Suppressor macrophage (primary cell): ENCODE data around the gene DNAJC5.
"Not testable (repeated sequence)": the region's sequence is repeated elsewhere in the genome, so short reads cannot be mapped to it uniquely, and the experiment has no call there.

Source experiments
- DNase-seq, 4 experiments: peaks; one replicate each; pipeline ENCODE4 v3.0.0-alpha.2; 2020 to 2022

The DNAJC5 gene

DNA sequence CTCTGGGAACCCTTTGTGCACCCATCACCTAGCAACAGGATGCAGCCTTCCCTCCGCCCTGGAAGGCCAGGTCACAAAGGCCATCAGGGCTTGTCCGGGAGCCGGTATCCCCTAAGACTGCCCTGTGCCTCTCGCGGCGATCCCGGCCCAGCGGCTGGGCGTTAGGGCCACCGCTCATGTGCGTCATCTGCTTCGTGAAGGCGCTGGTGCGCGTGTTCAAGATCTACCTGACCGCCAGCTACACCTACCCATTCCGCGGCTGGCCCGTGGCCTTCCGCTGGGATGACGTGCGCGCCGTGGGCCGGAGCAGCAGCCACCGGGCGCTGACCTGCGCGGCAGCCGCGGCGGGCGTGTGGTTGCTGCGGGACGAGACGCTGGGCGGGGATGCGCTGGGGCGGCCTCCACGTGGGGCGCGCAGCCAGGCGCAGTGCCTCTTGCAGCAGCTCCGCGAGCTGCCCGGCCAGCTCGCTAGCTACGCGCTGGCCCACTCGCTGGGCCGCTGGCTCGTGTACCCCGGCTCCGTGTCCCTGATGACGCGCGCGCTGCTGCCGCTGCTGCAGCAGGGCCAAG lies 33.5 kb upstream of the DNAJC5 start, which contains the start of gene ABHD16B:
ABHD16B (plus strand) TSS at position 134 of the 570 bp plus-strand sequence; CDS start at position 177, 43 bp downstream.
- no peak for DNase-seq

DNA sequence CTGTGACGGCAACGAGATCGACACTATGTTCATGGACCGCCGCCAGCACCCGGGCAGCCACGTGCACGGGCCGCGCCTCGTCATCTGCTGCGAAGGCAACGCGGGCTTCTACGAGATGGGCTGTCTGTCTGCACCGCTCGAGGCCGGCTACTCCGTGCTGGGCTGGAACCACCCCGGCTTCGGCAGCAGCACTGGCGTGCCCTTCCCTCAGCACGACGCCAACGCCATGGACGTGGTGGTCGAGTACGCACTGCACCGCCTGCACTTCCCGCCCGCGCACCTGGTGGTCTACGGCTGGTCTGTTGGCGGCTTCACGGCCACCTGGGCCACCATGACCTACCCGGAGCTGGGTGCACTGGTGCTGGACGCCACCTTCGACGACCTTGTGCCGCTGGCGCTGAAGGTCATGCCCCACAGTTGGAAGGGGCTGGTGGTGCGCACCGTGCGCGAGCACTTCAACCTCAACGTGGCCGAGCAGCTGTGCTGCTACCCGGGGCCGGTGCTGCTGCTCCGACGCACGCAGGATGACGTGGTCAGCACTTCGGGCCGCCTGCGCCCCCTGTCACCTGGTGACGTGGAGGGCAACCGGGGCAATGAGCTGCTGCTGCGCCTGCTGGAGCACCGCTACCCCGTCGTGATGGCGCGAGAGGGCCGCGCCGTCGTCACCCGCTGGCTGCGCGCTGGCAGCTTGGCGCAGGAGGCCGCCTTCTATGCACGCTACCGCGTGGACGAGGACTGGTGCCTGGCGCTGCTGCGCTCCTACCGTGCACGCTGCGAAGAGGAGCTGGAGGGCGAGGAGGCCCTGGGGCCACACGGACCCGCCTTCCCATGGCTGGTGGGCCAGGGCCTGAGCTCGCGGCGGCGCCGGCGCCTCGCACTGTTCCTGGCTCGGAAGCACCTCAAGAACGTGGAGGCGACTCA lies 32.7 kb upstream of the DNAJC5 start:
- no peak for DNase-seq

DNA sequence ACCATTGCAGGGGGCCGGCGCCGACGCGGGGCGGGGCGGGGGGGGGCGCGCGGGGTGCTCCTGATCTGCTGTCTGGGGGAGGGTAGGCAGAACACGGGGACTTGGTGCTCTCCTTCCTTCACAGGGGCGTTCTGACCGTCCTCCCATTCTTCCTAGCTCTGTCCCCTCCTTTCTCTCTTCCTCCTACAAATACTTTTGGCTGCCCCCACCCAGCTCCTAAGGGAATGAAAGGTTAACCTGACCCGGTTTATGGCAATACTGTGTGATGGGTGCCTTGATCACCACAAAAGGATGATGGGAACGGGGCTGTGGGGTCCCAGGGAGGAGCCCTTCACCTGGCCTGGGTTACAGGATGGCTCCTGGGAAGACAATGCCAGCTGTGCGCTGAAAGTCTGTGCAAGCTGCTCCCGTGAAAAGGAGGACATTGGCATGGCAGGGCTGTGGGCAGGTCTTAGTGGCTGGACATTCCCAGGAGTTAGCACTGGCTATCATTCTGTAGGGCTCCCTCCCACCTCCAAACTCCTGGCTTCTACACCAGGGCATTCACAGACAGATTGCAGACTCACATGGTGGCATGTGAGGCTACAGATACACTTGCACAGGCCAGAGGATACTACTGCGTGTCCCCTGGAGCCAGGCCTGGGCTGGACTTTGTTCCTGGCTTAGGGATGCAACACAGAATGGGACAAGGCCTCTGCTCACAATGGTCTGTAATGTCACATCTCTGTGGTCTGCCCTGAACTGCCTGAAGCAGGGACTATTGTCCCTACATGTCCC lies 31.7 kb upstream of the DNAJC5 start:
- no peak for DNase-seq

DNA sequence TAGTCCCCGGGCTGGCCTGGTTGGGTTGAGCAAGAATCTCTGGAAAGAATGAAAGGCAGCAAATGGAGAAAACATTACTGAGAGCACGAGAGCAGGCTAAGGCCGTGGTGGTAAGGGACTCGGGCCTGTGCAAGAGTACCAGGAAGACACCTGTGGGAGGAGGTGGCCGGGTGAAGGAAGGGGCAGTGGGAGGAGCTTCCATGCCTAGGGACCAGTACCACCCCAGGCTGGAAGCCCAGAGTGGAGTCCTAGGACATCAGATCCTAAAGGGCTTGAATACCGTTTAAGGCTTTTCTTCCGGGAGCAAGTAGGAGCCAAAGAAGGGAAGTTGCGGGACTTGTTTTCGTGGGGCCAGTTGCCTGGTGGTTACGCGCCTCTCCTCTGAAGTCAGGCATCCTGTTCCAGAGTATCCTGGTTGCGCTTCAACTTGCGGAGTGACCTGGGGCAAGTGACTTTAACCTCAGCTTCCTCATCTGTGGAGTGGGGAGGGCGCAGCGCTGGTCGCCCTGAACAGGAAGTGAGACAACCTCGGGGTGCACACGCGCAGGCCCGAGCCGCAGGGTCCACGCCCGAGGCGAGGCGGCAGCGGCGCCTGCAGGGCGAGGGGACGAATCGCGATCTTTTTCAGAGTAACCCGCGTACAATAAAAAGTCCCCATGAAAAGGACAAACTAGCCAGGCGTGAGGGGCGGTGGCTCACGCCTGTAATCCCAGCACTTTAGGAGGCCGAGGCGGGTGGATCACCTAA lies 31.0 kb upstream of the DNAJC5 start:
- DNase-seq: peak; percentile 97 to 99 (median 98)

DNA sequence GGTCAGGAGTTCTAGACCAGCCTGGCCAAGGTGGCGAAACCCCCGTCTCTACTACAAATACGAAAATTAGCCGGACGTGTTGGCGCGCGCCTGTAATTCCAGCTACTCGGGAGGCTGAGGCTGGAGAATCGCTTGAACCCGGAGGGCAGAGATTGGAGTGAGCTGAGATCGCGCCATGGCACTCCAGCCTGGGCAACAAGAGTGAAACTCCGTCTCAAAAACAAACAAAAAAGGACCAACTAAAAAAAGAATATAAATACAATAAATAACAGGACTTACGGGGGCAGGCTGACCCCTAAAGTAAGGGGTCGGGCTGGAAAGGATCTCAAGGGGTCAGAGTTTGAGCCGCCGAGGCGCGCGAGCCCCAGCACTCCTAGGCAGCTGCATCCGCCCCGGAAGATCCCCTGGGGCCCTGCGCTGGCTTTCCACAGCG lies 30.4 kb upstream of the DNAJC5 start:
- DNase-seq: no peak

DNA sequence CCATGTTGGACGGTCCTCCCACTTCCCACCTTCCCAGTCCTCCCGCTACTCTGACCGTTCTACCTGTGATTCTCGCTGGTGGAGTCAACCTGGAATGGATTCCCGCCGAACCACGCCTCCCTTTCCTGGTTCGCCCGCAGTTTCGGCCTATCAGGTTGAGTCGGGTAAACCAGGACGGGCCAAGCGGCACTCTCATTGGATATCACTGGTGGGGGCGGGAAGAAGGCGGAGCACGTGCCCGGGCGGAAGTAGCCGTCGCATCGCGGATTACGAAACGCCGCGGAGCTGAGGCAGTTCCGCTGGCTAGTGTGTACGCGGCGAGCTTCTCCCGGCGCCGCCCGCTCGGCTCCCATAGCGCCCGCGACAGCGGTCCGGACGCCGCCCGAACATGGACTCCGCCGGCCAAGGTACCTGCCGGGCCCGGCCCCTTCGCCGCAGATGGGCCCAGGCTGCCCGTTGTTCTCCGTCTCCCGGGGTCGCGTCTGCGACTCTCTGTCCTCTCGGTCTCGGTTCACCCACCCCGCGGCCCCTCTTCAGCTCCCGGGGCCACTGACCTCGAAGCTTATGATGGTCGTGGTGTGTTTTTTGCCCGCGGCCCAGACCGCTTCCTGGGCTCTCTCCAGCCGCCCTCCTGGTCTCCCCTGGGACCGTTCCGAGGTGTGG lies 29.8 kb upstream of the DNAJC5 start, which contains the start of gene TPD52L2:
TPD52L2 (plus strand) TSS at position 293 of the 663 bp plus-strand sequence; CDS start at position 389, 96 bp downstream.
- peak; percentile 98 to 100 (median 99) for DNase-seq

DNA sequence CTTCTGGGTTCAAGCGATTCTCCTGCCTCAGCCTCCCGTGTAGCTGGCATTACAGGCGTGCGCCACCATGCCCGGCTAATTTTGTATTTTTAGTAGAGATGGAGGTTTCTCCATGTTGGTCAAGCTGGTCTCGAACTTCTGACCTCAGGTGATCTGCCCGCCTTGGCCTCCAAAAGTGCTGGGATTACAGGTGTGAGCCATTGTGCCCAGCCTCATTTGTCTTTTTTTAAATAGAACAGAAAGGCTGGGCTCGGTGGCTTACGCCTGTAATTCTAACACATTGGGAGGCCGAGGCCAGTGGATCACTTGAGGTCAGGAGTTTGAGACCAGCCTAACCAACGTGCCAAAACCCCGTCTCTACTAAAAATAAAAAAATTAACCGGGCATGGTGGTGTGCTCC lies 27.9 kb upstream of the DNAJC5 start:
- not testable (repeated sequence) for DNase-seq

DNA sequence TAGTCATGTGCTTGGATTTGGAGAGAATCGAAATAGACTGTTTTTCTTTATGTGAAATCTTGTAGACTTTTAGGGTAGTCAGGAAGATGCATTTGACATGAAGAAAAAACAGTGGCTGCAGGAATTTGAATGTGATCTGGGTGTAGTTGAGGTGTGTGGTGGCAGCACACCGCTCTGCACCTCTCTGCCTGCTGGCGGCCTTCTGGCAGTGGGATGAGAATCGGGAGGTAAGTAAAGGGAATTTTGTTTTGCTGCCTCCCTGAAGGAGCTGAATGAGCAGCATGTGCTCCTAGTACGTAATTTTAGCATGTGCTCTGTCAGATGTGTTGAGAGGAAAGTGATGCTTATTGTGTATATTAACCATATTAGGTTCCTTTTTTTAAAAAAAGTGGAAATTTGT lies 26.7 kb upstream of the DNAJC5 start:
- DNase-seq: no peak

DNA sequence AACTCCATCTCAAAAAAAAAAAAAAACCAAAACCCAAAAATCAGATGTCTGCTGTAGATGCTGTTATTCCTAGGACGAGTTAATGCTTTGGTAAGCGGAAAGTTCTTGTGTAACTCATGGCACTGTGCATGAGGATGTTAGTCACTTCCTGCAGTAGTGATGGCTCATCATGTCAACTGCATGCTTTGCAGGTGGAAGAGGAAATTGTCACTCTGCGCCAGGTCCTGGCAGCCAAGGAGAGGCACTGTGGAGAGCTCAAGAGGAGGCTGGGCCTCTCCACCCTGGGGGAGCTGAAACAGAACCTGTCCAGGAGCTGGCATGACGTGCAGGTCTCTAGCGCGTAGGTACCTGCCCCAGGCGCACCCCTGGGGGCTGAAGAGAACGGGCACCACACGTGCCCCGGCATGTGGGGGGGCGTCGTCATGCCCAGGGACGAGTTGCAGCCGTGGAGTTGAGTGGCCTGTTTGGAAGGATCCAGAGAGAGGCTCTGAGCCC lies 21.4 kb upstream of the DNAJC5 start:
- peak; percentile 90 to 99 (median 94) for DNase-seq

DNA sequence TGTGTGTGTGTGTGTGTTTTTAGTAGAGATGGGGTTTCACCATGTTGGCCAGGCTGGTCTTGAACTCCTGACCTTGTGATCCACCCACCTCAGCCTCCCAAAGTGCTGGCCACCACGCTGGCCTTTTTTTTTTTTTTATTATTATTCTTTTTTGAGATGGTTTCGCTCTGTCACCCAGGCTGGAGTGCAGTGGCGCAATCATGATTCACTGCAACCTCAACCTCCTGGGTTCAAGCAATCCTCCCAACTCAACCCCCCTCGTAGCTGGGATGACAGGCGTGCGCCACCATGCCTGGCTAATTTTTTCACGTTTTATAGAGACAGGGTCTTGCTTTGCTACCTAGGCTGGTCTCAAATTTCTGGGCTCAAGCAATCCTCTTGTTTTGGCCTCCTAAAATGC lies 20.7 kb upstream of the DNAJC5 start:
- peak; percentile 65 to 79 (median 78) for DNase-seq

DNA sequence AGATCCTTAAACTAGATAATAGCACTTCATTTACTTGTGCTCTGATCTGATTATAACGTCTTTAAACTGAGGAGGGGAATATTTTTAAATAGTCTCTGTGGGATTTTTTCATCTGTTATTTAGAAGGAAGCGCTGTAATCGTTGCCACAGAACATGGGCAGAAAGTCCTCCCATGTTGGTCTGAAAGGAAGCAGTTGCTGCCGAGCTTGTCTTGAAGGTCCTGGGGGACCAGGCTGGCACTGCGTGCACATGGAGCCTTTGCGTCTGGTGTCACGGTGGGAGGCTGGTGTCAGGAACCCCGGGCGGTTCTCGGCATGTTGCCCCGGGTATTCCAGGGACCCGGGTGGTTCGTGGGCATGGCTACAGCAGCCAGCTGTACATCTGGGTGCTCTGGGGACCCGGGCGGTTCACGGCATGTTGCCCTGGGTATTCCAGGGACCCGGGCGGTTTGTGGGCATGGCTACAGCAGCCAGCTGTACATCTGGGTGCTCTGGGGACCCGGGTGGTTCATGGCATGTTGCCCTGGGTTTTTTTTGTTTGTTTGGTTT lies 18.4 kb upstream of the DNAJC5 start:
- no peak for DNase-seq

DNA sequence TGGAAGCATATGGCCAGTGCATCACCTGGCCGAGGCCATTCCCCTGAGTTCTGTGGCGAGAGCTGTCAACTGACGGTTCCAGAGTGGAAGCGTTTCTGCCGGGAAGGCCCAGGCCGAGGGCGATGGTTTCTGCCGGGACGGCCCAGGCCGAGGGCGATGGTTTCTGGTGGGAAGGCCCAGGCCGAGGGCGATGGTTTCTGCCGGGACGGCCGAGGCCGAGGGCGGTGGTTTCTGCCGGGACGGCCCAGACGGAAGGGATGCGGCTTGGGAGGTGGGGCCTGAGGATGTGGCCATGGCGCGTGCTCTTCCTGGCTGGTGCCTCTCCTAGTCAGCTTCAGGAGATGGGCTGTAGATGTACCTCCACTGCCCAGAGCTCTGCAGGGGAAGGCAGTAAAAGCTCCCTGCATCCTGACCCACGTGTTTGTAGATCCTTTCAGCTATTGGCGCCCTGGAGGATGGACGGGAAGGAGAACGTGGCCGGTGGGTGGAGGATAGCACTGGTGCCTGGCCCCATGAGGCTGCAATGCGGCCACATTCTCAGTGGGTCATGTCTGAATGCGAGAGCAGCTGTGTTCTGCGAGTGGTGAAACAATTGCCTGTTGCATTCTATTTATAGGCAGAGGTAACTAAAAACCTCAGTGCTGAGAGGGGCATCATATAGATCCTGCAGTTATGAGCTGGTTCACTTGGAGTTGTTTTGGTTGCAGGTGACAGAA lies 17.0 kb upstream of the DNAJC5 start:
- peak in 2 of 4 experiments; percentile 45 for DNase-seq

DNA sequence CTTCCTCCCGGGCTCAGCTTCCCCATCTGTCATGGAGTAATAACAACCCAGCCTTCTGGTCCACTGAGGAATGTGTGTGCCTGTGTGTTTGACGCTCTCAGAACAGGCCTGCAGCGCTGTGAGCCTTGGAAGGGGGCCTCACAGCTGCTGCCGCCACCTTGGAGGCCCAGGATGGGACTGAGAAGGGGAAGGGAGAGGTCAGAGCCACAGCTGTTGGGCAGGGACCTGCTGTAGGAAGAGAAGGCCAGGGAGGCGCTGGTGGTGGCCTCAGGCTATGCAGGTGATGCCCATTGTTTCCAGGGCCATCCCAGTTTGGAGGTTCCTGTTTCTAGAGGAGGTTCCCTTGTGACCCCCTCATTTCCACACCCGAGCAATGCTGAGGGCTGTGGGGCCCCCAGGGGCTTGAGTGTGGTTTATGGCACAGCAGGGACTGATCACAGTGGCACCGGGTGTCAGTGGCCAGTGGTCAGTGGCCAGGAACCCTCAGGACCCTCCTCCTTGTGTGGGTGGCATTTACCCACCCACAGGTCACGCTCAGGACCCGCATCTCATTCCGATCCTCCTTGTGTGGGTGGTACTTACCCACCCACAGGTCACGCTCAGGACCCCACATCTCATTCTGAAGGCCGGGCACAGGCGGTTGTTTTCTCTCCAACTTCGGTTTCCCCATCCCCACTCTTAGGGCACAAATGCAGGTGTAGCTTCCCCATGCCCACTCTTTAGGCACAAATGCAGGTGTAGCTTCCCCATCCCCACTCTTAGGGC lies 15.8 kb upstream of the DNAJC5 start:
- DNase-seq: no peak

DNA sequence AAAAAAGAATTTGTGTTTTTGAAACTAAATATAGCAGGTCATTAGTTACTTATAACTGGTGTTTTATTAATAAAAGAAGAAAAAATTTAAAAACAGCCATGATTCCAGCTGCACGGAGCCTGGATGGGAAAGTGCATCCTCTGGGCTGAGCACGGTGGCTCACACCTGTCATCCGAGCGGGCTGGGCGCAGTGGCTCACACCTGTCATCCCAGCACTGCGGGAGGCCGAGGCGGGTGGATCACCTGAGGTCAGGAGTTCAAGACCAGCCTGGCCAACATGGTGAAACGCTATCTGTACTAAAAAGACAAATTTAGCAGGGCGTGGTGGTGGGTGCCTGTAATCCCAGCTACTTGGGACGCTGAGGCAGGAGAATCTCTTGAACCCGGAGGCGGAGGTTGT lies 14.0 kb upstream of the DNAJC5 start:
- DNase-seq: not testable (repeated sequence)

DNA sequence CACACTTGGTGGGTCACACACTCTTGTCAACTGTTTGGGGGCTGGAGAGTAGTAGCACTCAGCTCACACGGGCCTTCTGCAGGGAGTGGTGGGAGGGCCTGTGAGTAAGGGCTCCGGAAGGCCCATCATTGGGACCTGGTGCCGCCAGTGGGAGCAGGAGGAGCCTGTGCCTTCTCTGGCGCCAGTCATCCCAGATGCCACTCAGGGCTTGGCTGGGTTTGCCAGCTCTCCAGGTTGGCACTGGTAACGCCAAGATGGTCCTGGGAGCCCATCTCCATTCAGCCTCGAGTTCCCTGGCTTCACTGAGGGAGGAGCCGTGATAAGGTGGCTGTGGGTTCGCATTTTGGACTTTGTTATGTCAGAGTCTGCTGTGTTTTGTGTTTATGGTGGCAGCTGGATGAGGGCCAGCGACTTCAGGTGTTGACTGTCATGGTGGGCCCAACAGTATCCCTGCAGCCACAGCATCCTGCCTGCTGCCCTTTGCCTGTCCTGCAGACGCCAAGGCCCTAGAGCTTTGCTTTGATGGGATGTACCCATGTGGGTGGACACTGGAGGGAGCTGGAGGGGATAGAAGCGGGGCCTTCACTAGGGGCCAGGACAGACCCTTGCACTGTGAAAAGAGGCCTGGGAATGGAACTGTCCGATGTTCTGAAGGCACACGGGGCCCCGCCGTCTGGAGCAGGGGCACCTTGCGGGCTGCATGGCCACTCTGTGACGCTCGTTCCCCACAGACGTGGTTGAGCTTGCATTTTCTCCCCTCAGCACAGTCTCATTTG lies 13.3 kb upstream of the DNAJC5 start:
- no peak for DNase-seq

DNA sequence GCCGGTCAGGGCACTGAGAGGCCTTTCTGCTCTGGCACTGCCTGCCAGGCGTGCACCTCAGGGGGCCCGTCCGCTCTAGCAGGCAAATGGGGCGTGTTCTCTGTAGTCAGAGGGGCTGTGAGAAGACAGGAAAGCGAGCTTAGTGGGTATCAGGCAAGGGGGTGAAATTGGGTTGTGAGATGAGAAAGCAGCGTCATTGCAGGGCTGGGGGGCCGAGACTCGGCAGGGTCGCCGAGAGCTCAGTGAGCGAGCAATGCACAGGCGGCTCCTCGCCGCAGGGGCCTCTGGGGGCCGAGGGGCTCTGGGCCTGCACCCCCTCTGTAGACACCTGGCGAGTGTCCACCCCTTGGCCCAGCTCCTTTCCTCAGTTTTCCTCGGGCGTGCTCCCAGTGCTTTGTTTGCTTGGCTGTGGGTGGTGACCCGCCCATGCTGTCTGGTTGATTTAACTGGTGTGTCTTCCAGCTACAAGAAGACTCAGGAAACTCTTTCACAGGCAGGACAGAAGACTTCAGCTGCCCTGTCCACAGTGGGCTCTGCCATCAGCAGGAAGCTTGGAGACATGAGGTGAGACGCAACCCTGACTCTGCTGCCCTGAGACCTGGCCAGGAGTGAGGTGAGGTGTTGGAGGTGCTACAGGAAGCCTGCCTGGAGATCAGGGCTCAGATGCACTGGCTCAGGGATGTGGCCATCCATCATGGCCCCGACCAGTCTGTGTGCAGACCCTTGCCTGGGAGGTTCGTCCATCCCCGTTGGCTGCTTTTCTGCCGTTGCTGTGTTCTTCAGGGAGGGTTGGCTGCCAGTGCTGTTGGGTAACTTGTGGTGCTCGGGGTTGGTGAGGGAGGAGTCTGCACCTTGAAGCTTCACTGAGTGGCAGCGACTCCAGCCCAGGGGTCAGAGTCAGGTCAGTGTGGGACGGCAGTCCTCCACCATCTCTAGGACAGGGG lies 12.4 kb upstream of the DNAJC5 start:
- no peak for DNase-seq

DNA sequence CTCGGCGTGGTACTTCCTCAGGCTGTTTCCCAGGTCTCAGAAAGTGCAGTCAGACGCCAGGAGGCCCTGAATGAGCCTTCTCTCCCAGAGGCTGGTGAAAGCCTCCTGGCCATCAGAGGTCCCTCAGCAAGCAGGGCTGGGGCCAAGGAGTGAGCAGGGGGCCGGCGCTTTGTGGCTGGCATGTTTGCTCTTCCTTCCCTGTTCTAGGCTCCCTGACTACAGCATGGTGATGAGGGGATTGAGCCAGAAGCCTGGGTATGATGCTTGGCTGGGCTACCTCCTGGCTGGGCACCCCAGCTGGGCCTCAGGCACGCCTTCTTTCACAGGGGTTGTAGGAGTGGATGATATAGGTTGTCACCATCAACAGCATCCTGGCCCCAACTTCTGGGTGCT lies 11.7 kb upstream of the DNAJC5 start:
- DNase-seq: no peak
